ENCODE measurements around the gene CMTR2.

- TF ChIP-seq POLR2AphosphoS5 (IDR thresholded peaks at IDR 0.05; ENCODE audit: low read depth) (no peak), REST (IDR thresholded peaks at IDR 0.05; ENCODE audit: insufficient replicate concordance, low read depth) (no peak), CTCF (IDR thresholded peaks at IDR 0.05; ENCODE audit: insufficient read depth, low read length) (no peak)
Observed at GRCh38 chr16:71247478-71247877, 41.7 kb downstream of the CMTR2 start.
